ENCODE data around the gene RPS6KA2. TPM values are rescaled to one million over a fixed set of nuclear protein-coding genes. Genes with fewer than 3 reads are reported as not detected.

The RPS6KA2 gene
- total and polyA plus RNA-seq, 2 donors (not counting 3 experiments of a cell fraction or from before 2014, with no cell fraction given), result 54.5 to 75.8 TPM

GRCh38 chr6:166601956-166602355, 25.1 kb downstream of the RPS6KA2 start:
- intact Hi-C loops (cut with micrococcal nuclease), result no loop called here
- H3K9ac ChIP-seq (replicated peaks; ENCODE audit: extremely low read depth, insufficient read depth, low read length), result no peak overlapping the region
- H2AFZ ChIP-seq (ENCODE audit: low read depth, low read length), result no peak overlapping the region
- H3K27ac ChIP-seq (ENCODE audit: insufficient read depth, low read depth, low read length), result no peak overlapping the region
- no peaks in the 10 kb centered on the region for H4K20me1 ChIP-seq (replicated peaks; ENCODE audit: control insufficient read depth, extremely low read depth, insufficient read depth, low read length)
- no peaks in the 10 kb centered on the region for H3K9me3 ChIP-seq (replicated peaks; ENCODE audit: control insufficient read depth, insufficient read depth, low read length)
- peaks cover 0 to 2% of the 10 kb centered on the region in 2 experiments for H3K36me3 ChIP-seq (ENCODE audit: control insufficient read depth in 2 of 2, extremely low read depth in 1 of 2, insufficient read depth in 2 of 2, low read length in 2 of 2)
- H3K79me2 ChIP-seq (ENCODE audit: control insufficient read depth, insufficient read depth, low read length), result peaks cover 22% of the 10 kb centered on the region
- POLR2A ChIA-PET, result no interaction called here
- no peak for TF ChIP-seq FOS (IDR thresholded peaks at IDR 0.05; ENCODE audit: borderline replicate concordance, insufficient read depth, low read length)
- no peak for TF ChIP-seq GATA2 (IDR thresholded peaks at IDR 0.05; ENCODE audit: insufficient read depth, insufficient read length, low read depth, low read length)
- TF ChIP-seq MYC (IDR thresholded peaks at IDR 0.05; ENCODE audit: low read depth, low read length), result no peak
- TF ChIP-seq POLR2A (IDR thresholded peaks at IDR 0.05; ENCODE audit: low read depth, low read length), result no peak
- TF ChIP-seq POLR2AphosphoS5 (IDR thresholded peaks at IDR 0.05; ENCODE audit: insufficient read depth, low read depth, low read length), result no peak
- TF ChIP-seq EZH2 (IDR thresholded peaks at IDR 0.05; ENCODE audit: borderline replicate concordance, low read depth, low read length, severe bottlenecking), result no peak
- TF ChIP-seq JUN (IDR thresholded peaks at IDR 0.05; ENCODE audit: borderline replicate concordance, insufficient read depth, insufficient read length, low read depth), result no peak
- TF ChIP-seq MAX (IDR thresholded peaks at IDR 0.05; ENCODE audit: insufficient read depth, insufficient read length), result no peak
- TF ChIP-seq, protein P1, sequence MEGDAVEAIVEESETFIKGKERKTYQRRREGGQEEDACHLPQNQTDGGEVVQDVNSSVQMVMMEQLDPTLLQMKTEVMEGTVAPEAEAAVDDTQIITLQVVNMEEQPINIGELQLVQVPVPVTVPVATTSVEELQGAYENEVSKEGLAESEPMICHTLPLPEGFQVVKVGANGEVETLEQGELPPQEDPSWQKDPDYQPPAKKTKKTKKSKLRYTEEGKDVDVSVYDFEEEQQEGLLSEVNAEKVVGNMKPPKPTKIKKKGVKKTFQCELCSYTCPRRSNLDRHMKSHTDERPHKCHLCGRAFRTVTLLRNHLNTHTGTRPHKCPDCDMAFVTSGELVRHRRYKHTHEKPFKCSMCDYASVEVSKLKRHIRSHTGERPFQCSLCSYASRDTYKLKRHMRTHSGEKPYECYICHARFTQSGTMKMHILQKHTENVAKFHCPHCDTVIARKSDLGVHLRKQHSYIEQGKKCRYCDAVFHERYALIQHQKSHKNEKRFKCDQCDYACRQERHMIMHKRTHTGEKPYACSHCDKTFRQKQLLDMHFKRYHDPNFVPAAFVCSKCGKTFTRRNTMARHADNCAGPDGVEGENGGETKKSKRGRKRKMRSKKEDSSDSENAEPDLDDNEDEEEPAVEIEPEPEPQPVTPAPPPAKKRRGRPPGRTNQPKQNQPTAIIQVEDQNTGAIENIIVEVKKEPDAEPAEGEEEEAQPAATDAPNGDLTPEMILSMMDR (IDR thresholded peaks at IDR 0.05; ENCODE audit: extremely low read depth in 1 of 2, insufficient read depth in 1 of 2, low read depth in 1 of 2, low read length in 2 of 2), result no peak
- FAIRE-seq (no peak), DNase-seq (ENCODE audit: low read depth, low spot score) (no peak)
- dilution Hi-C loops (cut with MboI; ENCODE audit: extremely low pct_ligation_motif_present, low sequenced_read_pairs), result no loop called here
- H3K4me1 ChIP-seq (ENCODE audit: control insufficient read depth, extremely low read depth, insufficient read depth, low read length), result peaks cover 39% of the 10 kb centered on the region
- no TSS peak for BruUV-seq (replicated peaks)
- no peaks in the 10 kb centered on the region for H3K27me3 ChIP-seq (ENCODE audit: control insufficient read depth in 2 of 2, insufficient read depth in 2 of 2, low read length in 2 of 2)
- no peaks in the 10 kb centered on the region for H3K9me1 ChIP-seq (replicated peaks; ENCODE audit: control insufficient read depth, extremely low read depth, insufficient read depth, low read length)
- CTCF ChIA-PET, result no interaction called here
- H3K4me3 ChIP-seq (replicated peaks in 1 of 3; ENCODE audit: insufficient read depth in 1 of 3, low read depth in 1 of 3, low read length in 3 of 3), result no peak overlapping the region
- H3K4me2 ChIP-seq (ENCODE audit: insufficient read depth, low read length), result no peak overlapping the region

All from endothelial cell of umbilical vein (primary cell).